Measurements from ENCODE around the gene TARS1. TPM values are rescaled to one million over a fixed set of nuclear protein-coding genes. Genes with fewer than 3 reads are reported as not detected.

TARS1 gene
- total and polyA plus RNA-seq, 10 of the 15 experiments (the other 5 are each of a cell fraction or from before 2014, with no cell fraction given) = 163 to 350 (median 228) TPM

- no peak for ATAC-seq
- Histone ChIP-seq H3K79me2 (ENCODE audit: control insufficient read depth, insufficient read depth, low read length) (no peaks in the 10 kb centered on the region), H3K4me1 (ENCODE audit: control insufficient read depth, insufficient read depth, low read length) (no peaks in the 10 kb centered on the region), H3K27ac (ENCODE audit: control insufficient read depth, insufficient read depth) (no peak overlapping the region), H3K36me3 (ENCODE audit: control insufficient read depth in 2 of 2, insufficient read depth in 2 of 2, low read length in 1 of 2) (no peaks in the 10 kb centered on the region), H3K9ac (ENCODE audit: control insufficient read depth, insufficient read depth, low read length) (no peak overlapping the region), H3K9me3 (replicated peaks; ENCODE audit: control insufficient read depth, insufficient read depth, low read length) (no peaks in the 10 kb centered on the region), H2AFZ (ENCODE audit: control insufficient read depth, low read depth, low read length) (no peak overlapping the region), H3K27me3 (replicated peaks in 1 of 2; ENCODE audit: control insufficient read depth in 2 of 2, insufficient read depth in 2 of 2, low read length in 1 of 2) (no peaks in the 10 kb centered on the region), H3K4me3 (no peak overlapping the region), H4K20me1 (ENCODE audit: control insufficient read depth, insufficient read depth) (no peaks in the 10 kb centered on the region), H3K4me2 (ENCODE audit: control insufficient read depth, insufficient read depth) (no peak overlapping the region)
- BruUV-seq (replicated peaks) = no TSS peak
- intact Hi-C loops (cut with micrococcal nuclease; ENCODE audit: unreplicated experiment) = no loop called here
- POLR2A ChIA-PET = no interaction called here
- SMC1A ChIA-PET (ENCODE audit: uncharacterized antibody, unreplicated experiment) = interaction anchor here (1.0 kb wide), 1 partner anchor 25 kb away, joined by 4 read pairs; no protein-coding TSS in a partner anchor
- CTCF ChIA-PET = interaction anchor here (0.9 to 1.2 kb wide), 2 partner anchors 11 to 440 kb away, joined by 3 to 4 read pairs; no protein-coding TSS in a partner anchor
- TF ChIP-seq RELA (IDR thresholded peaks at IDR 0.05; ENCODE audit: borderline replicate concordance, partially characterized antibody) (no peak), EGR1 (IDR thresholded peaks at IDR 0.05; ENCODE audit: borderline replicate concordance in 1 of 2, low read depth in 2 of 2, low read length in 2 of 2) (no peak), MEF2B (IDR thresholded peaks at IDR 0.05; ENCODE audit: partially characterized antibody, poor library complexity, severe bottlenecking) (no peak), ZBTB40 (IDR thresholded peaks at IDR 0.05; ENCODE audit: borderline replicate concordance) (no peak), POLR2AphosphoS5 (IDR thresholded peaks at IDR 0.05; ENCODE audit: low read length) (no peak), STAT3 (IDR thresholded peaks at IDR 0.05; ENCODE audit: low read depth, low read length) (no peak), NRF1 (conservative IDR thresholded peaks at IDR 0.05; ENCODE audit: low read depth, low read length) (no peak), WRNIP1 (IDR thresholded peaks at IDR 0.05; ENCODE audit: borderline replicate concordance, low read depth, low read length) (no peak)
- RAD21 ChIA-PET (ENCODE audit: unreplicated experiment) = no interaction called here
- in situ Hi-C loops (cut with MboI) = no loop called here
- FAIRE-seq = no peak
- WGBS (ENCODE audit: insufficient coverage, insufficient replicate concordance, low lambda C conversion rate, missing lambda C conversion rate) = 0% methylated on average over 1 of the region's 1 CpG
- DNase-seq (ENCODE audit: low read depth, low spot score) = no peak
Measured at GRCh38 chr5:33494466-33494865, 53.7 kb downstream of the TARS1 start.
